ENCODE data around the gene MYL12B. TPM values are rescaled to one million over a fixed set of nuclear protein-coding genes. Genes with fewer than 3 reads are reported as not detected.

MYL12B gene
- total RNA-seq, 5 donors from 2014 or later (not counting 1 experiment from before 2014, with no cell fraction given) = 159 to 241 (median 206) TPM

- Mint-ChIP-seq H3K27me3 (peaks cover 3 to 4% of the 10 kb centered on the region in 2 donors), H3K27ac (no peak overlapping the region), H3K36me3 (no peaks in the 10 kb centered on the region), H3K9me3 (no peaks in the 10 kb centered on the region), H3K4me3 (no peak overlapping the region), H3K4me1 (peaks cover 0 to 4% (median 0%) of the 10 kb centered on the region in 3 donors)
- Histone ChIP-seq H3K9me3 (no peaks in the 10 kb centered on the region), H3K4me1 (ENCODE audit: control insufficient read depth in 1 of 2, extremely low read depth in 1 of 2, insufficient read depth in 2 of 2, low read length in 2 of 2) (no peaks in the 10 kb centered on the region), H3K4me3 (ENCODE audit: control insufficient read depth in 1 of 2, extremely low read depth in 1 of 2, low read length in 1 of 2) (no peak overlapping the region), H3K27me3 (replicated peaks in 1 of 2; ENCODE audit: control insufficient read depth in 2 of 2, extremely low read depth in 1 of 2, insufficient read depth in 2 of 2, low read length in 1 of 2) (no peaks in the 10 kb centered on the region), H3K27ac (ENCODE audit: low read length) (no peak overlapping the region), H3K36me3 (ENCODE audit: control insufficient read depth in 2 of 2, extremely low read depth in 1 of 2, insufficient read depth in 1 of 2, low read length in 1 of 2) (no peaks in the 10 kb centered on the region)
- WGBS (ENCODE audit: insufficient coverage) = 78% methylated on average over 3 of the region's 3 CpGs
- ChIA-PET CTCF (interaction anchor here in 1 of 2 donors (0.5 to 1.3 kb wide), 3 partner anchors 135 to 171 kb away, joined by 3 read pairs; no protein-coding TSS in a partner anchor), POLR2A (no interaction called here)
- ATAC-seq (replicated peaks in 1 of 4) = no peak
- DNase-seq = no peak
Measured at GRCh38 chr18:3321133-3321812, 59.3 kb downstream of the MYL12B start.

- Histone ChIP-seq H3K27me3 (replicated peaks in 1 of 2; ENCODE audit: control insufficient read depth in 2 of 2, extremely low read depth in 1 of 2, insufficient read depth in 2 of 2, low read length in 1 of 2) (no peaks in the 10 kb centered on the region), H3K27ac (ENCODE audit: low read length) (no peak overlapping the region), H3K4me3 (ENCODE audit: control insufficient read depth in 1 of 2, extremely low read depth in 1 of 2, low read length in 1 of 2) (no peak overlapping the region), H3K9me3 (no peaks in the 10 kb centered on the region), H3K36me3 (ENCODE audit: control insufficient read depth in 2 of 2, extremely low read depth in 1 of 2, insufficient read depth in 1 of 2, low read length in 1 of 2) (no peaks in the 10 kb centered on the region), H3K4me1 (ENCODE audit: control insufficient read depth in 1 of 2, extremely low read depth in 1 of 2, insufficient read depth in 2 of 2, low read length in 2 of 2) (no peaks in the 10 kb centered on the region)
- no peak for ATAC-seq (replicated peaks in 1 of 4)
- Mint-ChIP-seq H3K4me3 (no peak overlapping the region), H3K27ac (no peak overlapping the region), H3K9me3 (no peaks in the 10 kb centered on the region), H3K27me3 (peaks cover 3 to 10% of the 10 kb centered on the region in 2 donors), H3K4me1 (peaks cover 0 to 4% (median 0%) of the 10 kb centered on the region in 3 donors), H3K36me3 (no peaks in the 10 kb centered on the region)
- no peak for DNase-seq
- 0% methylated on average over 2 of the region's 4 CpGs for WGBS (ENCODE audit: insufficient coverage)
- ChIA-PET CTCF (interaction anchor here (1.1 to 1.5 kb wide), 2 partner anchors 12 to 131 kb away, joined by 3 read pairs; no protein-coding TSS in a partner anchor), POLR2A (no interaction called here)
Measured at GRCh38 chr18:3323900-3324299, 62.0 kb downstream of the MYL12B start.

Other genes with a start within 250 kb of the MYL12B start
- gene LPIN2, start 249.0 kb upstream of the MYL12B start, total RNA-seq = 100 to 1,000 TPM in 1 of 5 donors, 10 to 100 TPM in 4; 78.9 to 107 (median 88.8) TPM
- 1 to 10 TPM in 4 of 5 donors, under 1 TPM in 1; 0.98 to 7.0 (median 1.9) TPM for gene MYOM1, start 42.2 kb upstream of the MYL12B start, total RNA-seq
- 100 to 1,000 TPM; 390 to 456 (median 437) TPM for gene MYL12A, start 14.3 kb upstream of the MYL12B start, total RNA-seq
- gene TGIF1, start 188.0 kb downstream of the MYL12B start, total RNA-seq = 10 to 100 TPM; 40.5 to 90.5 (median 81.8) TPM

All from T-cell (primary cell).